Mesenchymal stem cell (in vitro differentiated cells and primary cell): ENCODE results near the gene XPR1.

ENCODE experiments used
- DNase-seq: peaks from one replicate; pipeline ENCODE4 v3.0.0-alpha.2; 2013
- H2AFZ ChIP-seq: one replicate; pipeline ENCODE4 v1.6.1; 2013; ENCODE audit warnings: low read depth, mild to moderate bottlenecking, control low read depth, inconsistent platforms, low read length, moderate library complexity
- H2AK5ac ChIP-seq: 2 replicates; pipeline ENCODE4 v1.6.1; 2013; ENCODE audit warnings: low read length, moderate library complexity, mild to moderate bottlenecking, inconsistent platforms; ENCODE audit not compliant: severe bottlenecking
- H2BK120ac ChIP-seq: one replicate; pipeline ENCODE4 v1.6.1; 2013; ENCODE audit warnings: low read depth, mild to moderate bottlenecking, inconsistent platforms, low read length, moderate library complexity
- H2BK12ac ChIP-seq, 2 experiments: one replicate each; pipeline ENCODE4 v1.6.1; 2013; ENCODE audit warnings: inconsistent platforms in 2 of 2, low read length in 2 of 2, mild to moderate bottlenecking in 2 of 2, moderate library complexity in 2 of 2, control low read depth in 1 of 2
- H2BK15ac ChIP-seq: one replicate; pipeline ENCODE4 v1.6.1; 2013; ENCODE audit warnings: mild to moderate bottlenecking, low read depth, inconsistent platforms; ENCODE audit not compliant: poor library complexity, severe bottlenecking
- H2BK5ac ChIP-seq: 2 replicates; pipeline ENCODE4 v1.6.1; 2013; ENCODE audit warnings: low read depth, mild to moderate bottlenecking, low read length, control low read depth, inconsistent platforms; ENCODE audit not compliant: poor library complexity, severe bottlenecking
- H3K14ac ChIP-seq, 2 experiments: one replicate each; pipeline ENCODE4 v1.6.1; 2013; ENCODE audit warnings: inconsistent platforms in 2 of 2, low read length in 2 of 2, control low read depth in 1 of 2, mild to moderate bottlenecking in 1 of 2, moderate library complexity in 1 of 2
- H3K18ac ChIP-seq, 2 experiments: one replicate each; pipeline ENCODE4 v1.6.1; 2013; ENCODE audit warnings: inconsistent platforms in 2 of 2, low read length in 2 of 2, control low read depth in 1 of 2, low read depth in 1 of 2, mild to moderate bottlenecking in 1 of 2
- H3K23ac ChIP-seq, 2 experiments: one replicate each; pipeline ENCODE4 v1.6.1; 2013; ENCODE audit warnings: inconsistent platforms in 2 of 2, low read length in 2 of 2, mild to moderate bottlenecking in 2 of 2, moderate library complexity in 2 of 2, control low read depth in 1 of 2
- H3K27ac ChIP-seq: 2 replicates; pipeline ENCODE4 v1.5.1; 2013; ENCODE audit warnings: mild to moderate bottlenecking, moderate library complexity, low read length, control low read depth, inconsistent platforms; ENCODE audit not compliant: poor library complexity, severe bottlenecking
- H3K27me3 ChIP-seq, 2 experiments: 2 replicates each; pipeline versions ENCODE4 v1.6.1 to v1.7.0; 2013; ENCODE audit warnings: low read length in 2 of 2, mild to moderate bottlenecking in 2 of 2, moderate library complexity in 2 of 2, control low read depth in 1 of 2, inconsistent platforms in 1 of 2; ENCODE audit not compliant: control insufficient read depth in 1 of 2, insufficient read depth in 1 of 2
- H3K36me3 ChIP-seq, 2 experiments: 2 replicates each; pipeline versions ENCODE4 v1.6.1 to v1.7.0; 2013; ENCODE audit warnings: low read length in 2 of 2, control low read depth in 1 of 2, inconsistent platforms in 1 of 2, low read depth in 1 of 2, mild to moderate bottlenecking in 1 of 2; ENCODE audit not compliant: insufficient read depth in 2 of 2, control insufficient read depth in 1 of 2
- H3K4ac ChIP-seq, 2 experiments: one replicate each; pipeline ENCODE4 v1.6.1; 2013; ENCODE audit warnings: inconsistent platforms in 2 of 2, low read length in 2 of 2, mild to moderate bottlenecking in 2 of 2, moderate library complexity in 2 of 2, control low read depth in 1 of 2, low read depth in 1 of 2
- H3K4me1 ChIP-seq: 2 replicates; pipeline ENCODE4 v1.6.1; 2013; ENCODE audit warnings: low read depth, low read length, control low read depth; ENCODE audit not compliant: control insufficient read depth, insufficient read depth
- H3K4me2 ChIP-seq: 2 replicates; pipeline ENCODE4 v1.6.1; 2013; ENCODE audit warnings: low read length, mild to moderate bottlenecking, inconsistent platforms; ENCODE audit not compliant: poor library complexity, severe bottlenecking
- H3K4me3 ChIP-seq, 2 experiments: 2 replicates each; pipeline versions ENCODE4 v1.5.1 to v1.7.0; 2013; ENCODE audit warnings: low read length in 2 of 2, mild to moderate bottlenecking in 2 of 2, control low read depth in 1 of 2, low read depth in 1 of 2; ENCODE audit not compliant: insufficient read depth in 1 of 2
- H3K79me1 ChIP-seq: replicated peaks from 2 replicates; pipeline ENCODE4 v1.6.1; 2013; ENCODE audit warnings: mild to moderate bottlenecking, control low read depth, low read length, inconsistent platforms; ENCODE audit not compliant: poor library complexity, severe bottlenecking
- H3K9ac ChIP-seq: 2 replicates; pipeline ENCODE4 v1.7.0; 2013; ENCODE audit warnings: mild to moderate bottlenecking, low read length, moderate library complexity
- H3K9me3 ChIP-seq: 2 replicates; pipeline ENCODE4 v1.7.0; 2013; ENCODE audit warnings: mild to moderate bottlenecking, low read length; ENCODE audit not compliant: control insufficient read depth
- H4K8ac ChIP-seq: one replicate; pipeline ENCODE4 v1.6.1; 2013; ENCODE audit warnings: inconsistent platforms, mild to moderate bottlenecking, low read length, moderate library complexity
- H4K91ac ChIP-seq: one replicate; pipeline ENCODE4 v1.6.1; 2013; ENCODE audit warnings: mild to moderate bottlenecking, low read length, inconsistent platforms
- WGBS: methylation state at CpG from one replicate; pipeline ENCODE4 v1.1.7; 2013; ENCODE audit warnings: mixed read lengths; 5-methylcytosine and 5-hydroxymethylcytosine counted together

XPR1 gene

DNA sequence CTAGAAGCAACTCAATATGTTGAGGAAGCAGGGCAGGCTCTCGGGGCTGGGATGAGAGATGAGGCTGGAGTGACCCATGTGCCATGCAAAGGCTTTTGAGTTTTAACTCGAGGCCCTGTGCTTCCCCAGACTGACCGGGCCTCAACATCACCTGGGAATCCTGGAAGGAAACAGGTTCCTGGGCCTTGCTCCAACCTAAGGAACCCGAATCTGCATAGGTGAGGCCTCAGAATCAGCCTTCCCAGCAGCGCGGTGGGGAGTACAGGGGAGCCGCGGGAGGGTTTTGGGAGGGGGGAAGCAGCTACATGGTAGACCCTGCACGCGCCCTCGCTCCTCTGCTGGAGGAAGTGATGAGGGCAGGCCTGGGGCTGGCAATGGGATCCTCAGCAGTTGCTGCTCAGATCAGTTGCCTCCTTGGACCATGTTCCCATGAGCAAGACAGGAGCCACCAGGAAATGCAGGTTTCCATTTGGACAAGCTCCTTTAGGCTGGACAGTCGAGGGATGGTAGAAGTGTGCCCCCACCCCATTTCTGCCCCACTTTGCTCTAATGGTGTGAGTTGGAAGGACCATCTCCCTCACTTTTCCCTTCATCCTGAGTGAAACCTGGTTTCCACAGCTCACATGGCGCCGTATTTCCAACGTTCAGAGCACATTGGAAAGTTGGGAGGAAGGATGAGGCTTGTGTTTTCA, 276.4 kb downstream of the XPR1 start:
- Histone ChIP-seq H3K18ac (no peak overlapping the region), H3K4me2 (no peak overlapping the region), H2BK5ac (no peak overlapping the region), H2AK5ac (no peak overlapping the region), H3K27me3 (no peaks in the 10 kb centered on the region), H2BK120ac (no peak overlapping the region), H3K27ac (no peak overlapping the region), H3K23ac (no peak overlapping the region), H2BK15ac (no peak overlapping the region), H3K36me3 (no peaks in the 10 kb centered on the region), H3K14ac (no peak overlapping the region), H2AFZ (no peak overlapping the region), H3K4me3 (no peak overlapping the region), H3K4ac (no peak overlapping the region), H3K79me1 (peaks cover 3% of the 10 kb centered on the region), H4K91ac (no peak overlapping the region), H3K9me3 (no peaks in the 10 kb centered on the region), H2BK12ac (no peak overlapping the region), H3K9ac (no peak overlapping the region), H3K4me1 (peaks cover 12% of the 10 kb centered on the region), H4K8ac (no peak overlapping the region)
- WGBS: 89% methylated on average over 14 of the region's 15 CpGs
- DNase-seq: no peak

DNA sequence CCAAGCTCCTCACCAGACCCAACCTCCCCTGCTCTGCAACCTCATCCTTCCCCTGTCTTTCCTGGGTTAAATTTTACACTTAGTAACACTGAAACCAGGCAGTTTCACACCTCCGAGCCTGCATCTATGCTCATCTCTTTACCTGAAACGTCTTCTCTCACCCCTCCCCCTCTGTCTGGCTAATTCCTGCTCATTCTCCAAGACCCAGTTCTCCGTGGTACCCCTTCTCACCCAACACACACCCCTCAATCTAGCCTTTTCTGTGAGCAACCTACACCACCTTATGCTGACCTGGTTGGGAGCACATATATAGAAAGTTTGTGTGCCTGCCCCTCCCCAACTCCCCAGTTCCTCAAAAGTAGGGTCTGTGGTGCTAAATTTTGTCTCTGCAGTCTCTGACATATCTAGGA, 277.2 kb downstream of the XPR1 start:
- no peak for DNase-seq
- H3K18ac ChIP-seq: no peak overlapping the region
- H4K8ac ChIP-seq: no peak overlapping the region
- no peak overlapping the region for H3K23ac ChIP-seq
- peak overlapping the region; percentile 61 for H2AK5ac ChIP-seq
- no peak overlapping the region for H2BK120ac ChIP-seq
- H3K27me3 ChIP-seq: no peaks in the 10 kb centered on the region
- no peak overlapping the region for H4K91ac ChIP-seq
- peak overlapping the region; percentile 23 for H3K27ac ChIP-seq
- H3K4me1 ChIP-seq: peaks cover 12% of the 10 kb centered on the region
- WGBS: 66% methylated on average over 3 of the region's 3 CpGs
- no peak overlapping the region for H3K9ac ChIP-seq
- H3K36me3 ChIP-seq: no peaks in the 10 kb centered on the region
- no peak overlapping the region for H3K4me2 ChIP-seq
- peaks cover 3% of the 10 kb centered on the region for H3K79me1 ChIP-seq
- no peak overlapping the region for H2BK12ac ChIP-seq
- H3K4ac ChIP-seq: no peak overlapping the region
- no peak overlapping the region for H2BK15ac ChIP-seq
- no peak overlapping the region for H3K4me3 ChIP-seq
- no peak overlapping the region for H3K14ac ChIP-seq
- no peak overlapping the region for H2BK5ac ChIP-seq
- H2AFZ ChIP-seq: no peak overlapping the region
- no peaks in the 10 kb centered on the region for H3K9me3 ChIP-seq

DNA sequence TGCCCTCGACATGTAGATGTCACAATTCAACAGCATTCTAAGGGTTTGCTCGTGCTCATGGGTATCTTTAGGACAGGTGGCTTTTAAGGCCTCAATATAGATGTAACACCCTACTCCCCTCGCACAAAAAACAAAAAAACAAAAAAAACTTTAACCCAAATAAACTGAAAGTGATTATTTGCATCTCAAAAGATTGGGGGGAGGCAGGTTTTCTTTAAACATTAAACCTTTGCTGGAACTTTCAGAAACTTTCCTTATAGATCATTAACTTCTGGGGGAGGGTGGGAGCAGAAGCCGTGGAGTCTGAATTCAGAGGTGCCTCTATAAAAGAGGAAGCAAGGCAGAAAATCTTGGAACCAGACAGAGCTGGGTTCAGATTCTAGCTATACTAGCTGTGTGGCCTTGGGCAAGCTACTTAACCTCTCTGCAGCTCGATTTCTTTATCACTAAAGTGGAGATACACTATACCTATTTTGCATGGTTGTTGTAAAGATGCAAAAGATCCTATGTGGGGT, 277.7 kb downstream of the XPR1 start:
- H3K36me3 ChIP-seq: no peaks in the 10 kb centered on the region
- no peak overlapping the region for H3K18ac ChIP-seq
- H3K4me1 ChIP-seq: peaks cover 12% of the 10 kb centered on the region
- WGBS: 82% methylated on average over 3 of the region's 5 CpGs
- H3K14ac ChIP-seq: no peak overlapping the region
- H2AFZ ChIP-seq: no peak overlapping the region
- no peak overlapping the region for H3K4me3 ChIP-seq
- no peak overlapping the region for H2BK120ac ChIP-seq
- H2AK5ac ChIP-seq: peak overlapping the region; percentile 72
- no peak overlapping the region for H4K91ac ChIP-seq
- H2BK15ac ChIP-seq: no peak overlapping the region
- no peak overlapping the region for H3K4ac ChIP-seq
- peaks cover 3% of the 10 kb centered on the region for H3K79me1 ChIP-seq
- H3K27ac ChIP-seq: peak overlapping the region; percentile 23
- H3K9me3 ChIP-seq: no peaks in the 10 kb centered on the region
- no peak overlapping the region for H3K9ac ChIP-seq
- no peak overlapping the region for H2BK5ac ChIP-seq
- DNase-seq: no peak
- H3K23ac ChIP-seq: no peak overlapping the region
- no peaks in the 10 kb centered on the region for H3K27me3 ChIP-seq
- no peak overlapping the region for H4K8ac ChIP-seq
- no peak overlapping the region for H2BK12ac ChIP-seq
- no peak overlapping the region for H3K4me2 ChIP-seq

- H3K4ac ChIP-seq: peak overlapping the region; percentile 1 to 78
- H3K9me3 ChIP-seq: no peaks in the 10 kb centered on the region
- WGBS: 36% methylated on average over 17 of the region's 17 CpGs
- H3K27me3 ChIP-seq: no peaks in the 10 kb centered on the region
- peaks cover 7 to 8% of the 10 kb centered on the region in 2 experiments for H3K36me3 ChIP-seq
- peak overlapping the region; percentile 91 for H3K4me2 ChIP-seq
- H3K79me1 ChIP-seq: peaks cover 10% of the 10 kb centered on the region
- peak overlapping the region; percentile 80 for H4K91ac ChIP-seq
- no peak overlapping the region for H3K14ac ChIP-seq
- peak; percentile 38 for DNase-seq
- peak overlapping the region; percentile 79 to 86 for H3K4me3 ChIP-seq
- peak overlapping the region; percentile 43 for H3K27ac ChIP-seq
- H2AK5ac ChIP-seq: no peak overlapping the region
- H3K9ac ChIP-seq: peak overlapping the region; percentile 91
- H2AFZ ChIP-seq: peak overlapping the region; percentile 78
- no peak overlapping the region for H2BK12ac ChIP-seq
- H3K4me1 ChIP-seq: peaks cover 12% of the 10 kb centered on the region
- H4K8ac ChIP-seq: peak overlapping the region; percentile 97
- H2BK5ac ChIP-seq: no peak overlapping the region
- H3K18ac ChIP-seq: peak overlapping the region; percentile 86 to 93
- H2BK15ac ChIP-seq: peak overlapping the region; percentile 34
- H3K23ac ChIP-seq: peak overlapping the region in 1 of 2 experiments; percentile 67
- H2BK120ac ChIP-seq: peak overlapping the region; percentile 19
These were observed 279.9 kb downstream of the XPR1 start for GRCh38 chr1:180911640-180912191.
